Measurements from ENCODE around the gene IGF2BP2.

IGF2BP2 gene

GRCh38 chr3:185730550-185730949 is 94.3 kb downstream of the IGF2BP2 start:
- DNase-seq = no peak

GRCh38 chr3:185729337-185730055 is 95.3 kb downstream of the IGF2BP2 start:
- DNase-seq = no peak

GRCh38 chr3:185728630-185729336 is 96.1 kb downstream of the IGF2BP2 start:
- DNase-seq = no peak

GRCh38 chr3:185727873-185728272 is 97.0 kb downstream of the IGF2BP2 start:
- DNase-seq = no peak

DNA sequence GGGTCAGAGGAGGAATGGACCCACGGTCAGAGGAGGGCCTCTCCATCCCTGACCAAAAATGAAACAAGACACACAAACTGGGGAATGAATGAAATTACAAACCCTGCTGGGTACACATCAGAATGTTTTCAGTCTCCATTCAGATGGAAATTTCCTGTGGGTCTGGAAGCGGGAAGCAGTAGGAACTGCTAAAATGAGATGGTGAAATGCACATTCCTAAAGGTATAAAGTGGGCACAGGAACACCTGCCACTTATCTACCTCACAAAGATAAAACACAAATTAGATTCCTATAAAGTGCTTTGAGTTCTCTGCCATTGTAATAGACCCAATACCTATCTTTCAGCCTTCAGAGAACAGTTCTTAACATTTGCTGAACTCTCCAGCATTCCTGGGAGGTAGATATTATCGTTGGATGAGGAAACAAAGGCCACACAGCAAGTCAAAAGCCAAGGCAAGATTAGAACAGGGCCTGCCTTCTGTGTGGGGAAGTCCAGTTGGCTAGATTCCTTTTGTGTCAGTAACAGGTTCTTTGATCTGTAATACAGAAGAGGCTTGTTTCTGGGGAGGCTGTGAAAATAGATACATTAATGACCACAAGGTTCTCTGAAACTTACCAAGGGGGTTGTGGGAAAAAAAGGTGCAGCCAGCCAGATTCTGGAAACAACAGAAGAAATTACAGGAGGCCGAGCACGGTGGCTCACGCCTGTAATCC is 98.4 kb downstream of the IGF2BP2 start:
- DNase-seq = no peak

DNA sequence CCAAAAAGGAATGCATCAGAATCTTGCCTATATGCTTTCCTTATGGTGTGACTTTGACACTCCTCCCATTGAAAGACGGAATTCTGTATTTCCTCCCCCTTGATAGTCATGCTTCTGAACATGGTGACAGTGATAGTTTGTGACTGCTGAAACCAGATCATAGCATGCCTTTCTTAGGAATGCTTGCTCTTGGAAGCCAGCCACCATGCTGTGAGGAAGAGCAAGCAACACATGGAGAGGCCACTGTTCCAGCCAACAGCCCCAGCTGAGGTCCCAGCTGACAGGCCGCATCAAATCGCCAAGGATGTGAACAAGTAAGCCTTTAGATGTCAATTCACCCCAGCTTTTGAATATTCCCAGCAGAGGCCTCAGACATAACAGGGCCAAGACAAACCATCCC is 100.1 kb downstream of the IGF2BP2 start:
- no peak for DNase-seq

DNA sequence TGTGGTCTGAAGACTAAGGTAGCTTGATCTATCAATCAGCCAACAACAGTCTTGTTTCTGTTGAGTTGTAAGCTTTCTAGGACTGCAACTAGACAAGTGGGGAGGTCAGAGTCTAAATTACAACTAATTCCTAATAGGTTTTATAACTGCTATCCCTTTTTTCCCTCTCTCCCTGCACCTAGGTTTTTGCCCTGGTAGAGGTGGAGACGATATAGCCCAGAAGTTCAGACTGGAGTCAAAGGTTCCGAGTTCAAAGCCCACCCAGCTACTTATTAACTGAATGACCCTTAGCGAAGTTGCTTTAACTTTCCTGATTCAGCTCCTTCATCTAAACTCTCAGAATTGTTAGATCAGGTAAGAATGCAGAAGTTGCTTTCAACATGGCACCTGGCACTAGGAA is 100.6 kb downstream of the IGF2BP2 start:
- DNase-seq = no peak

GRCh38 chr3:185722881-185723280 is 102.0 kb downstream of the IGF2BP2 start:
- no peak for DNase-seq

GRCh38 chr3:185721970-185722369 is 102.9 kb downstream of the IGF2BP2 start:
- no peak for DNase-seq

DNA sequence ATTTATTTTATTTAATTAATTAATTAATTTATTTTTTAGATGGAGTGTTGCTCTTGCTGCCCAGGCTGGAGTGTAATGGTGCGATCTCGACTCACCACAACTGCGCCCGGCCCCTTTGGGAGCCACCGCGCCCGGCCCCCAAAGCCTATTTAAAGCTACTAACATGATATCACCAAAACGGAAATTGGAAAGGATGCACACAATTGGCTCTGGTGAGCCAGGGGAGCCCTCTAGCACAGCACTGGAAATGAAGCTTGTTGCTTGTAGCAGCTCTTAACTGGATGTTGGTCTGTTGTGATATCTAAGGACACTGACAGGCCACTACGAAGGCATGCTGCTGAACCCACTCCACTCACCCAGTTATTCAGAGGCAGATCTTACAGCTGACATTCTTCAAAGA is 104.5 kb downstream of the IGF2BP2 start:
- no peak for DNase-seq

DNA sequence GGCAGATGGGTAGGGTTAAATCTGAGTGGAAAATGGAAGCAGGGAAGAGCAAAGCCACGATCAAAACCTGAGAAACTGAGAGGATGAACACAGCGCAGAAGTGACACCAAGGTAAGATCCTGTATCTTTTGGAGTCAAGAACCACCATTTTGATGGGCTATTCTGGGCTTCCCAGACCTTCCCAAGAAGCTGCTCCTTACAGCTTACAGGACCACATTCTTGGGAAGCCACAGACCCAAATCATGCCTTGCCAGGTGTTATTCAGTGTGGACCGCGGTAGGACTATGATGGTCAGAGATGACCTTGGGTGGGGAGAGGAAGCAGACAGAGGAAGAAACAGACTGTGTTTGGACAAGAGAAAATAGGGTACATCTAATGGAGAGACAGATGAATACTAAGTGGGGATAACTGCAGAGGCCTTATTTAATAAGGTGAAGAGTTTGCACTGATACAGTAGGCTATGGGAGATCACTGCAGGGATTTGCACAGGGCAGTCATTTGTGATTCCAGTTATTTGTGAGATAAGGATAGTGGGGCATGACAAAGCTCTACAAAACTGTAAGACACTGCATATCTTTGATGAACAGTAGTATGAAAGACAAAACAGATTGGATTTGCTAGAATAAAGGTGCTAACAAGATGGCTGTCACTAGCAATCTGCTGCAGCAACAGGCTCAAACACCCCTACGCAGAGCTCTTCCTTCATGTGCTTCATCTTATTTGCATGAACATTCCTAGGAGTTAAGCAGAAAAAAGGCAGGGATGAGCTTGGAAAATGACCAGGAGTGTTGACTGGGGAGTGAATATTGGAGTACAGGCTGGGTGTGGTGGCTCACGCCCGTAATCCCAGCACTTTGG is 105.9 kb downstream of the IGF2BP2 start:
- DNase-seq = no peak

GRCh38 chr3:185717627-185718402 is 107.0 kb downstream of the IGF2BP2 start:
- no peak for DNase-seq

DNA sequence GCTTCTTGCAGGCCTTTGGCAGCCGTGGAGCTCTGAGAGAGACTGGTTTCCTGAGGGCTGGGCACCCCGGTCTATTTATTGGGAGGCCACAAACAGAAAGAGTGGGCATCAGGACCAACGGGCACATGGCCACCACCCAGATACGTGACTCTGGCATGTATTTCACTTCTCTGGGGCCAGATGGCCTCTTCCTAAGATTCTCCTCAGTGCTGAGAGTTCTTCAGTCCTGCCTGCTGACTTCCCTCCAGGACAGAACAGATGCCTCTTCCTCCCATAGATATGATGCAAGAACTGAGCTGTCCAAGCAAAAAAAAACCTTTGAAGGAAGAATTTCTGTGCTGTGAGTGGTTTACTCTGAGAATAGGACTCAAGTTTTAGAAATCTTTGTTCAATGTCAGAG is 107.7 kb downstream of the IGF2BP2 start:
- DNase-seq = peak in 1 of 2 experiments; percentile 34

GRCh38 chr3:185716436-185717108 is 108.3 kb downstream of the IGF2BP2 start:
- no peak for DNase-seq

DNA sequence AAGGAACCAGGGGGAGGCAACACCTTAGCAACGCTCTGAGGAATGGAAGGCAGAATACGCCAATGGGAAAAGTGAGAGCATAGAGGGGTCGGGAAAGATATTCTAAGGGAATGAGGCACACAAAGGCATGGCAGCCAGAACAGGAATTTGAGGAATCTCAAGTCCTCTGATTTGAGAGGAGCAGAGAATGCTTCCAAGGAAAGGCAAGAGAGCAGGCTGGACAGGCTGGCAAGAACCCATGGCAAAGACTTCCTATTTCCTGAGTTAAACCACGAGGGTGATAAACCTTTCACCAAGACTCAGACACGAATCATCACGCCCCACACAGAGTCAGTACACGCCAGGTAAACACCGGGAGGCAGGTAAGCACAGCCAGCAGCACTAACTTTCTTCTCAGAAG is 109.8 kb downstream of the IGF2BP2 start:
- DNase-seq = no peak

DNA sequence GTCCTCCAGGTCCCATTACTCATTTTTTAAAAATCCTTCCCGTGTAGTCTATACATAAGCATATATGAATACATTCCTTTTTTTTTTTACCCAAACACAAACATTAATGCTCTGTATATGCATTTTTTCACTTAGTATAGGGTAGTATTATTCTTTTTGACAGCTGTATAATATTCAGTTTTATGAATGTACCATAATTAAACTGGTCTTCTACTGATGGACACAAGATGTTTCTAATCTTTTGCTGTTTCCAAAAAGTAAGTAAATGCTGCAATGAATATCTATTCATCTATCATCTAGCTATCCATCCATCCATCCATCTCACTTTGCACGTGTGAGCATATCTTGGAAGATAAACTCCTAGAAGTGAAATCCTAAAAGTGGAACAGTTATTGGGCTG is 110.8 kb downstream of the IGF2BP2 start:
- DNase-seq = no peak

DNA sequence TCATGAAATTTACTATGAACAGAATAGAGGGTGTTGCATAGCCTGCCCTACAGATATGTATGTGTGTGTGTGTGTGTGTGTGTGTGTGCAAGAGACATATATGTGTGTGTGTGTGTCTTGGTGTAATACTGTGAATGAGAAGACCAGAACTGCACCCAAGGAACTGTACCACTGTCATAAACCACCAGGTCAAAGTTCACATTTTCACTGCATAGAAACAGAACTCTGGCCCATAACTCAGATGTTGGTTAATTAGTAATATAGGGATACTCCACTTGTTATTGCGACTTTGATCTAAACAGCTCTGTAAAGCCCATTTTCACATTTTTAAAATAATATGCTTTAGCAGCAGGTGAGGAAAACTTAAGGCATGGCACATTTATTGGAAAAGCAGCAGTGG is 111.8 kb downstream of the IGF2BP2 start:
- DNase-seq = no peak

GRCh38 chr3:185712337-185712736 is 112.5 kb downstream of the IGF2BP2 start:
- DNase-seq = no peak

- no peak for DNase-seq
These were observed 113.5 kb downstream of the IGF2BP2 start for GRCh38 chr3:185711255-185711870.

GRCh38 chr3:185709251-185709955 is 115.4 kb downstream of the IGF2BP2 start:
- no peak for DNase-seq
